Gastroesophageal sphincter (tissue), 4 donors: ENCODE data around the gene IL1RAPL2. TPM values are rescaled to one million over a fixed set of nuclear protein-coding genes. Genes with fewer than 3 reads are reported as not detected.

Source experiments
- ATAC-seq: fragments of 150-250 bp; one replicate; pipeline ENCODE4 v1.9.1; 2016; ENCODE audit warnings: mild to moderate bottlenecking, moderate library complexity
- H3K27ac ChIP-seq, 4 donors: fragments of 200-600 bp; sonication (generic) in 3 of 4; 1 replicate in 3 of 4; 2 replicates in 1 of 4; pipeline ENCODE4 v1.5.1; 2016 to 2019
- H3K27me3 ChIP-seq: fragments of 200-600 bp; sonication (generic); one replicate; pipeline ENCODE4 v1.5.1; 2019
- H3K36me3 ChIP-seq, 2 donors: fragments of 200-600 bp; sonication (generic); one replicate each; pipeline ENCODE4 v1.5.1; 2019; ENCODE audit warnings: control low read depth in 1 of 2
- H3K4me1 ChIP-seq, 3 donors: fragments of 200-600 bp; sonication (generic); 1 replicate in 2 of 3; 2 replicates in 1 of 3; pipeline ENCODE4 v1.5.1; 2016 to 2019; ENCODE audit warnings: control low read depth in 2 of 3
- H3K4me3 ChIP-seq, 2 donors: fragments of 200-600 bp; sonication (generic); one replicate each; pipeline ENCODE4 v1.5.1; 2019; ENCODE audit warnings: mild to moderate bottlenecking in 1 of 2, moderate library complexity in 1 of 2
- H3K9me3 ChIP-seq, 3 donors: fragments of 200-600 bp; sonication (generic); one replicate each; pipeline ENCODE4 v1.5.1; 2017 to 2019; ENCODE audit warnings: control low read depth in 2 of 3
- EP300 ChIP-seq: sonication (generic); formaldehyde crosslinking; IDR thresholded peaks from one replicate; pipeline ENCODE4 v1.6.1; 2017; ENCODE audit warnings: antibody characterized with exemption, mild to moderate bottlenecking
- POLR2A ChIP-seq, 2 donors: fragments of 450-650 bp; IDR thresholded peaks; one replicate each; pipeline ENCODE4 v1.6.1; 2017; ENCODE audit warnings: antibody characterized with exemption in 2 of 2, mild to moderate bottlenecking in 2 of 2, moderate library complexity in 1 of 2
- POLR2AphosphoS5 ChIP-seq: sonication (generic); formaldehyde crosslinking; IDR thresholded peaks from one replicate; pipeline ENCODE4 v1.6.1; 2017; ENCODE audit warnings: antibody characterized with exemption
- WGBS, 2 donors: methylation state at CpG; one replicate each; pipeline ENCODE4 v1.1.5; 2018; ENCODE audit warnings: low coverage in 1 of 2; 5-methylcytosine and 5-hydroxymethylcytosine counted together
- total RNA-seq, 4 donors: library from RNA; depleted of rRNA; stranded (reverse); fragments of >200 nt; gene quantifications; one replicate each; pipeline ENCODE4 v1.1.0, GENCODE V29; 2016
- TF ChIP-seq, protein P1 (sequence below), 4 experiments: fragments of 200-600 bp in 2 of 4; fragments of 450-650 bp in 2 of 4; sonication (generic) in 1 of 4; IDR thresholded peaks; one replicate each; pipeline ENCODE4 v1.5.1; 2017 to 2019; ENCODE audit warnings: antibody characterized with exemption in 4 of 4, mild to moderate bottlenecking in 2 of 4, moderate library complexity in 2 of 4

IL1RAPL2 gene
- total RNA-seq, 4 donors from 2014 or later: 0.54 TPM; not detected in 2

DNA sequence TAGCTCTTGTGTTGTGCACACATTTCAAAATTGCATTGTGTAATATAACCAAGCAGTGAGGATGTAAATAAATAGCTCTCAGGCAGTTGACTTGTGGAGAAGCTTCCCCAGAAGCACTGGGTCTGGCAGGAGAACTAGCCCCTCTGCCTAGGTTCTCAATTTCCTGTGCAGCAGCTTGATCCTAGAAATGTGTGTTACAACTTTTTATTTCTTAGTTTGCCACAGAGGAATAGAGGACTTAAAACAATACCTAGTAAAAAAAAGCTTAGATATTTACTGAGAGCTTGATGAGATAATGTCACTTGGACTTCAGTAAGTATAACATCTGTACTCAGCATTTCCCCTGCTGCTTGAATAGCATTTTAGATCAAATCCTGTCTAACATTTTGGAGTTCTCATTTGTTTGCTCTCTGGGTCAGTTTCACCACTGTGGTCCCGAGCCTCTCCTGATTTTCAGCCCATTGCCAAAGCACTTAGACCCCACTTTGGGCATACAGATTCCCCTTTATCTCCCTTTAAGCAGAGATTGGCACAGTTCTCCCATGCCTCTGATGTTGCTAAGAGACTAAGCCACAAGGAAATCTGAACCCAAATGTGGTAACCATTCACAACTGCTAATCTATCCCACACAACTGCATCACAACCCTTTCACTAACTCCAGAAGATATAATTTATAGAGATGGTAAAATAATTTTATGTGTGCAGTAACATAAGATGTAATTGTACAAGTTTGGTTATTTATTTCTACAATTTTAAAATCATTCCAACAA is 1158.2 kb downstream of the IL1RAPL2 start:
- TF ChIP-seq, protein P1, sequence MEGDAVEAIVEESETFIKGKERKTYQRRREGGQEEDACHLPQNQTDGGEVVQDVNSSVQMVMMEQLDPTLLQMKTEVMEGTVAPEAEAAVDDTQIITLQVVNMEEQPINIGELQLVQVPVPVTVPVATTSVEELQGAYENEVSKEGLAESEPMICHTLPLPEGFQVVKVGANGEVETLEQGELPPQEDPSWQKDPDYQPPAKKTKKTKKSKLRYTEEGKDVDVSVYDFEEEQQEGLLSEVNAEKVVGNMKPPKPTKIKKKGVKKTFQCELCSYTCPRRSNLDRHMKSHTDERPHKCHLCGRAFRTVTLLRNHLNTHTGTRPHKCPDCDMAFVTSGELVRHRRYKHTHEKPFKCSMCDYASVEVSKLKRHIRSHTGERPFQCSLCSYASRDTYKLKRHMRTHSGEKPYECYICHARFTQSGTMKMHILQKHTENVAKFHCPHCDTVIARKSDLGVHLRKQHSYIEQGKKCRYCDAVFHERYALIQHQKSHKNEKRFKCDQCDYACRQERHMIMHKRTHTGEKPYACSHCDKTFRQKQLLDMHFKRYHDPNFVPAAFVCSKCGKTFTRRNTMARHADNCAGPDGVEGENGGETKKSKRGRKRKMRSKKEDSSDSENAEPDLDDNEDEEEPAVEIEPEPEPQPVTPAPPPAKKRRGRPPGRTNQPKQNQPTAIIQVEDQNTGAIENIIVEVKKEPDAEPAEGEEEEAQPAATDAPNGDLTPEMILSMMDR (IDR thresholded peaks at IDR 0.05): no peak
- TF ChIP-seq EP300 (no peak), POLR2A (IDR thresholded peaks at IDR 0.05) (no peak), POLR2AphosphoS5 (no peak)
- no peaks in the 10 kb centered on the region for H3K9me3 ChIP-seq
- WGBS, 2 donors: 33% methylated on average over 1 of the region's 1 CpG; no CpG with 5 or more reads in 1 of the 2 donors
- H3K4me1 ChIP-seq: no peaks in the 10 kb centered on the region
- no peak overlapping the region for H3K4me3 ChIP-seq
- H3K27me3 ChIP-seq: no peaks in the 10 kb centered on the region
- H3K36me3 ChIP-seq: no peaks in the 10 kb centered on the region
- ATAC-seq: no peak
- H3K27ac ChIP-seq: no peak overlapping the region

DNA sequence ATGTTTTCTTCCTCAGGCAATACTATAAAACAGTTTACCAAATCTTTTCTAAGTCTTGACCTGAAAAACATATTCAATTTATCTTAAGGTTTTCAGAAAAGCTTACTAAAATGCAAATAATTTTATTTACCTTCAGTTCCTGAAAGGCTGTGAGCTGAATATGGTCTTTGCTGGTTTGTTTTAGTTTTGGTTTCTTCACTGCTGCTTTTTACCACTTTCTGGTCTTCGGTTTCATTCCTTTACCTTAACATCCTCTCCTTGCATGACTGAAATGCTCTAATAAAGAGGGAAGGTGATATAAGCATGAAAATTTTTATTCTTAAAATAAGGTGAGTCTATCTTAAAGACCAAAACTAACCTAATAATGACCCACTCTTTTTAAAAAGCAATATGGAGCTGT is 1159.2 kb downstream of the IL1RAPL2 start:
- Histone ChIP-seq H3K4me1 (no peaks in the 10 kb centered on the region), H3K27ac (no peak overlapping the region), H3K4me3 (no peak overlapping the region), H3K36me3 (no peaks in the 10 kb centered on the region), H3K27me3 (no peaks in the 10 kb centered on the region), H3K9me3 (no peaks in the 10 kb centered on the region)
- 80 to 83% methylated on average over 1 of the region's 1 CpG for WGBS, 2 donors
- TF ChIP-seq POLR2AphosphoS5: no peak
- TF ChIP-seq, protein P1 (IDR thresholded peaks at IDR 0.05): no peak
- no peak for TF ChIP-seq POLR2A (IDR thresholded peaks at IDR 0.05)
- TF ChIP-seq EP300: no peak
- ATAC-seq: no peak

DNA sequence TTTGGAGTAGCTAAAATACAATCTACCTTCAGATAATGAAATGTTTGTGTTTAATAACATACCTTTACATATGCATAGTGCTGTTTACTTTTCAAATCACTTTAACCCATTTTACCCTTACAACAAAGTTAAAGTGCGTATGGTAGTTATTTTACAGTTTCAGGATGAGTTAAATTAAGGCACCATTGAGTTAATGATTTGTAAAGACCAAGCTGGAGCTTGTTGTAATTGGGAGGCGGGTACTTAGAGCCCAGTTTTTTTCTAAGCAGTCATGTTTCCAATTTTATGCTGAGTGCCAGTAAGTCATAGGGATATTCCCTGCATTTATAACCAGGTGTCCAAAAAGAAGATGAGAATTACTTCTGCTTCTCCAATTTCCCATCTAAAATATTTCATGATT is 1172.2 kb downstream of the IL1RAPL2 start:
- Histone ChIP-seq H3K4me3 (no peak overlapping the region), H3K27me3 (no peaks in the 10 kb centered on the region), H3K36me3 (no peaks in the 10 kb centered on the region), H3K4me1 (no peaks in the 10 kb centered on the region), H3K27ac (no peak overlapping the region), H3K9me3 (no peaks in the 10 kb centered on the region)
- TF ChIP-seq POLR2AphosphoS5: no peak
- TF ChIP-seq, protein P1 (IDR thresholded peaks at IDR 0.05): no peak
- no peak for TF ChIP-seq EP300
- 69 to 84% methylated on average over 2 of the region's 2 CpGs for WGBS, 2 donors
- no peak for ATAC-seq

DNA sequence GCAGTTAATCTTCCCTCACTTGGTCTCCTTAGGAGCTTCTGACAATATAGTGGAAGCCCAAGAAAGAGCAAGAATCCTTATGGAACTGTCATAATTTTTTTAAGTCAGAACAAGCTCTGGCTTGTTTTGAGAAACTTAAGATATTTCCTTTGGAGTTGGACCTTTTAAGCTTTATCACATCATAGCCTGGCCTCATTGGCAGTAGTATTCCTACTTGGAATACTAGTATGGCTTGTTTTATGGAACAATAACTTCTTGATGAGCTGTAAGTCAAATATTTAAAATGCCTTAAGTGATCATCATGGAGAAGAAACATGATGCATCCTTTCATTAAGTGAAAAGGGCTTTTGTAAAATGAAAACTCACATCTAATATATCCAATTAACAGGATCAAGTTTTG is 1178.3 kb downstream of the IL1RAPL2 start:
- no peaks in the 10 kb centered on the region for H3K36me3 ChIP-seq
- ATAC-seq: no peak
- H3K27me3 ChIP-seq: no peaks in the 10 kb centered on the region
- H3K9me3 ChIP-seq: no peaks in the 10 kb centered on the region
- no peak overlapping the region for H3K27ac ChIP-seq
- no peak overlapping the region for H3K4me3 ChIP-seq
- H3K4me1 ChIP-seq: no peaks in the 10 kb centered on the region
- TF ChIP-seq POLR2AphosphoS5 (no peak), POLR2A (IDR thresholded peaks at IDR 0.05) (no peak), EP300 (no peak)
- TF ChIP-seq, protein P1 (IDR thresholded peaks at IDR 0.05): no peak

GRCh38 chrX:105744946-105745345 is 1178.9 kb downstream of the IL1RAPL2 start:
- TF ChIP-seq, protein P1 (IDR thresholded peaks at IDR 0.05): no peak
- TF ChIP-seq POLR2A (IDR thresholded peaks at IDR 0.05): no peak
- 72 to 100% methylated on average over 1 to 2 of the region's 2 CpGs for WGBS, 2 donors
- ATAC-seq: no peak

More at GRCh38 chrX:105744946-105745345, 1178.9 kb downstream of the IL1RAPL2 start:
- Histone ChIP-seq H3K36me3 (no peaks in the 10 kb centered on the region), H3K4me3 (no peak overlapping the region), H3K27ac (no peak overlapping the region), H3K4me1 (no peaks in the 10 kb centered on the region), H3K27me3 (no peaks in the 10 kb centered on the region), H3K9me3 (no peaks in the 10 kb centered on the region)
